Parathyroid adenoma (tissue), 2 donors: ENCODE data around the gene SEC31A.

Experiments
- H2AFZ ChIP-seq: fragments of 300-600 bp; sonication (generic); one replicate; pipeline ENCODE4 v1.7.0; 2017; ENCODE audit warnings: antibody characterized with exemption, mild to moderate bottlenecking
- H3K27ac ChIP-seq: fragments of 300-600 bp; sonication (generic); one replicate; pipeline ENCODE4 v1.7.0; 2017
- H3K27me3 ChIP-seq: fragments of 300-600 bp; sonication (generic); one replicate; pipeline ENCODE4 v1.7.0; 2017; ENCODE audit warnings: low read length; ENCODE audit not compliant: control insufficient read depth, insufficient read depth
- H3K36me3 ChIP-seq: fragments of 300-600 bp; sonication (generic); one replicate; pipeline ENCODE4 v1.7.0; 2017; ENCODE audit warnings: low read length; ENCODE audit not compliant: control insufficient read depth, insufficient read depth
- H3K4me1 ChIP-seq: fragments of 300-600 bp; sonication (generic); one replicate; pipeline ENCODE4 v1.7.0; 2017; ENCODE audit warnings: control low read depth
- H3K4me2 ChIP-seq: fragments of 300-600 bp; sonication (generic); one replicate; pipeline ENCODE4 v1.7.0; 2017; ENCODE audit warnings: low read length
- H3K4me3 ChIP-seq: fragments of 300-600 bp; sonication (generic); one replicate; pipeline ENCODE4 v1.7.0; 2017; ENCODE audit warnings: low read depth, low read length
- H3K79me2 ChIP-seq: fragments of 300-600 bp; sonication (generic); one replicate; pipeline ENCODE4 v1.7.0; 2017; ENCODE audit warnings: control low read depth
- H3K9ac ChIP-seq: fragments of 300-600 bp; sonication (generic); one replicate; pipeline ENCODE4 v1.7.0; 2017; ENCODE audit warnings: mild to moderate bottlenecking
- H3K9me3 ChIP-seq: fragments of 300-600 bp; sonication (generic); one replicate; pipeline ENCODE4 v1.7.0; 2017; ENCODE audit warnings: low read length; ENCODE audit not compliant: control insufficient read depth
- CTCF ChIP-seq: fragments of 300-600 bp; sonication (generic); IDR thresholded peaks from one replicate; pipeline ENCODE4 v1.7.0; 2017; ENCODE audit warnings: antibody characterized with exemption, mild to moderate bottlenecking
- donor health status: primary hyperparathyroidism.

SEC31A gene

GRCh38 chr4:82797405-82798111, 93.4 kb downstream of the SEC31A start:
- no peaks in the 10 kb centered on the region for H3K79me2 ChIP-seq
- H3K9me3 ChIP-seq, result no peaks in the 10 kb centered on the region
- peaks cover 4% of the 10 kb centered on the region for H3K4me1 ChIP-seq
- H3K27ac ChIP-seq, result no peak overlapping the region
- H3K27me3 ChIP-seq, result no peaks in the 10 kb centered on the region
- no peaks in the 10 kb centered on the region for H3K36me3 ChIP-seq
- H3K4me2 ChIP-seq, result peak overlapping the region; percentile 64
- peak overlapping the region; percentile 70 for H3K4me3 ChIP-seq
- peak overlapping the region; percentile 50 for H2AFZ ChIP-seq
- no peak overlapping the region for H3K9ac ChIP-seq
- TF ChIP-seq CTCF, result no peak

- Histone ChIP-seq H2AFZ (no peak overlapping the region), H3K9me3 (no peaks in the 10 kb centered on the region), H3K4me2 (peak overlapping the region; percentile 64), H3K4me3 (peak overlapping the region; percentile 70), H3K4me1 (peaks cover 4% of the 10 kb centered on the region), H3K79me2 (no peaks in the 10 kb centered on the region), H3K36me3 (no peaks in the 10 kb centered on the region), H3K27ac (no peak overlapping the region), H3K9ac (no peak overlapping the region), H3K27me3 (no peaks in the 10 kb centered on the region)
- no peak for TF ChIP-seq CTCF
These were observed 93.9 kb downstream of the SEC31A start for GRCh38 chr4:82797040-82797404.

GRCh38 chr4:82792912-82793649, 97.9 kb downstream of the SEC31A start:
- Histone ChIP-seq H3K27me3 (no peaks in the 10 kb centered on the region), H3K36me3 (no peaks in the 10 kb centered on the region), H3K4me2 (no peak overlapping the region), H3K79me2 (no peaks in the 10 kb centered on the region), H2AFZ (no peak overlapping the region), H3K9me3 (no peaks in the 10 kb centered on the region), H3K4me1 (peaks cover 4% of the 10 kb centered on the region), H3K9ac (no peak overlapping the region), H3K27ac (no peak overlapping the region), H3K4me3 (no peak overlapping the region)
- no peak for TF ChIP-seq CTCF

- H3K27me3 ChIP-seq, result no peaks in the 10 kb centered on the region
- no peak overlapping the region for H3K4me2 ChIP-seq
- H3K9me3 ChIP-seq, result no peaks in the 10 kb centered on the region
- no peaks in the 10 kb centered on the region for H3K36me3 ChIP-seq
- H3K79me2 ChIP-seq, result no peaks in the 10 kb centered on the region
- H2AFZ ChIP-seq, result no peak overlapping the region
- TF ChIP-seq CTCF, result no peak
- no peak overlapping the region for H3K4me3 ChIP-seq
- H3K4me1 ChIP-seq, result no peaks in the 10 kb centered on the region
- H3K27ac ChIP-seq, result no peak overlapping the region
- no peak overlapping the region for H3K9ac ChIP-seq
These were observed 99.8 kb downstream of the SEC31A start for GRCh38 chr4:82791179-82791578.
